ENCODE results near the gene ACTR1B.

ACTR1B gene

DNA sequence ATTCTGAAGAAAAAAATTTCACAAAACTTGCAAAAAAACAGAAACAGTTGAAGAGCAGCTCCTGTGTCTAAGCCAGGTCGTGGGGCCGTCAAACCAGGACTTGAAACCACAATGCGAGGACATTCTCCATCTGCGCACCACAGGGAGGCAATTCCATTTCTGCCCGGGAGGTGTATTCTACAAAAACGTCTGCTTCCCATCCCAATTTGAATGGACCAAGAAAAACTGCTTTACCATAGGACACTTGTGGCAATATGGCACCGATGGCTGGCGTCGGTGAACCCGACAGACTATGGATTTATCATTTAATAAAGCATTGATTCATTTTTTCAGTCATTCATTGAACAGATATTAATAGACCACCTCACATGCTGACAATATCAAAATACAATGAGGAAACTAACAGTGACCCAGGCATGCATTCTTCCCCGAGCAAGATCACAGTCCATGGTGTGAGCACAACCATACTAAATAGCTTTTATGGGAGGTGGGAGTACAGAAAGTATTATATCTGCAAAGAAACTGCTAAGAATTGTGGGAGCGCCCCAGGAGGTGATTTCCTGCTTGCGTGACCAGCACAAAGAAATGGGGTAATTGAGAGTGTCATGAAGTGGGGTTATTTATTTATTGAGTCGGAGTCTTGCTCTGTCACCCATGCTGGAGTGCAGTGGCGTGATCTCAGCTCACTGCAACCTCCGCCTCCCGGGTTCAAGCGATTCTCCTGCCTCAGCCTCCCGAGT lies 39.1 kb upstream of the ACTR1B start:
- TF ChIP-seq, protein P1, sequence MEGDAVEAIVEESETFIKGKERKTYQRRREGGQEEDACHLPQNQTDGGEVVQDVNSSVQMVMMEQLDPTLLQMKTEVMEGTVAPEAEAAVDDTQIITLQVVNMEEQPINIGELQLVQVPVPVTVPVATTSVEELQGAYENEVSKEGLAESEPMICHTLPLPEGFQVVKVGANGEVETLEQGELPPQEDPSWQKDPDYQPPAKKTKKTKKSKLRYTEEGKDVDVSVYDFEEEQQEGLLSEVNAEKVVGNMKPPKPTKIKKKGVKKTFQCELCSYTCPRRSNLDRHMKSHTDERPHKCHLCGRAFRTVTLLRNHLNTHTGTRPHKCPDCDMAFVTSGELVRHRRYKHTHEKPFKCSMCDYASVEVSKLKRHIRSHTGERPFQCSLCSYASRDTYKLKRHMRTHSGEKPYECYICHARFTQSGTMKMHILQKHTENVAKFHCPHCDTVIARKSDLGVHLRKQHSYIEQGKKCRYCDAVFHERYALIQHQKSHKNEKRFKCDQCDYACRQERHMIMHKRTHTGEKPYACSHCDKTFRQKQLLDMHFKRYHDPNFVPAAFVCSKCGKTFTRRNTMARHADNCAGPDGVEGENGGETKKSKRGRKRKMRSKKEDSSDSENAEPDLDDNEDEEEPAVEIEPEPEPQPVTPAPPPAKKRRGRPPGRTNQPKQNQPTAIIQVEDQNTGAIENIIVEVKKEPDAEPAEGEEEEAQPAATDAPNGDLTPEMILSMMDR (IDR thresholded peaks at IDR 0.05), result no peak
- Histone ChIP-seq H3K27ac (no peak overlapping the region), H3K4me1 (no peaks in the 10 kb centered on the region), H3K9me3 (no peaks in the 10 kb centered on the region), H3K36me3 (peaks cover 0 to 11% (median 0%) of the 10 kb centered on the region in 3 donors), H3K4me3 (no peak overlapping the region), H3K27me3 (peaks cover 0 to 15% of the 10 kb centered on the region in 2 donors)
- DNase-seq, result no peak
- intact Hi-C loops (cut with DNase I; ENCODE audit: low total_unique reads), result no loop called here

DNA sequence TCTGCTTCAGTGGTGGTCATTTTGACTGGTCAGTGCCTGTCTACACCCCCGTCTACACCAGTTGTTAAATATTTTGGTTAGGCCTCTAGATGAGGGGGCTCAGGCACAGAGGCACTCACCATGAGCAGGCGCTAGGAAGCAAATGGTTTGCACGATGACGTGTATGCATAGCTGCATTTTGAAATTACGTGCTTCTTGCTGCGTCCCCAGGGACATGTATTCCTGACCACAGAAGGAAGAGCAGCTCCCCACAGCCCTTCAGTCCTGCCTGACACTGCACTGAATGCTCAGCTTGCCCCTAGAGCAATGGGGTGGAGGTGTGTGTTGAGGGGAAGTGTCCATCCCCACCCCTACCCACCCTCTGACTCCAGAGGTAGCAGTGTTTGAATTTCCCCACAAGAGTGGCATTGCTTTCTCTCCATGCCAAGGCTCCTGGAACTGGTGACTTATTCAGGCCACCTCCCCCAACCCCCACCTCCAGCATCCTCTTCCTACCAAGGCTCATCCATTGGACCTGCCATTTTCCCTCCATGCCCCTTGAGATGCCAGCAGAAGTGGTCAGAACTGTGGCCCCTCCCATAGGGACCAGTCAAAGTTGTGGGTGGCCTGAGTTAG lies 38.1 kb upstream of the ACTR1B start:
- DNase-seq, result no peak
- H3K27ac ChIP-seq, result no peak overlapping the region
- intact Hi-C loops (cut with DNase I; ENCODE audit: low total_unique reads), result no loop called here
- H3K36me3 ChIP-seq, result peaks cover 0 to 11% (median 0%) of the 10 kb centered on the region in 3 donors
- TF ChIP-seq, protein P1 (IDR thresholded peaks at IDR 0.05), result no peak
- H3K9me3 ChIP-seq, result no peaks in the 10 kb centered on the region
- peaks cover 0 to 2% (median under 1%) of the 10 kb centered on the region in 4 donors for H3K4me1 ChIP-seq
- peaks cover 0 to 5% of the 10 kb centered on the region in 2 donors for H3K27me3 ChIP-seq
- no peak overlapping the region for H3K4me3 ChIP-seq

DNA sequence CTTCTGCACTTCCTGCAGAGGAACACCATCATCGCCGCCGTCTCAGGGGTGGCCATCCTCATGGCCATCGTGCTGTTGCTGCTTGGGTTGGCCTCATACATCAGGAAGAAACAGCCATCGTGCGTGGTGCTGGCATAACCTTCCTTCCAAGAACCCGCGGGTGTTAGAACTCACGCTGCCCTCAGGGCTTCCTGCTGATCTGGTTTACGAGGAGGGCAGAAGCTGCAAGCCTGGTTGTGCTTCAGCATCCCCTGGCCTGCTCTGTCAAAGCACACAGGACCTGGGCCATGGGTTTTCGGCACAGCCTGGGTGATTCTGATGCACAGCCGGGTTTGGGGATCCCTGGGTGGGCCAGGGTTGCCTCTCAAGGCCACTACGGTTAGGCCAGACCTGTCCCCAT lies 37.3 kb upstream of the ACTR1B start:
- TF ChIP-seq, protein P1 (IDR thresholded peaks at IDR 0.05), result no peak
- Histone ChIP-seq H3K4me1 (peaks cover 0 to 5% (median 2%) of the 10 kb centered on the region in 4 donors), H3K27ac (no peak overlapping the region), H3K4me3 (no peak overlapping the region), H3K9me3 (no peaks in the 10 kb centered on the region), H3K36me3 (peaks cover 0 to 11% (median 0%) of the 10 kb centered on the region in 3 donors), H3K27me3 (no peaks in the 10 kb centered on the region)
- intact Hi-C loops (cut with DNase I; ENCODE audit: low total_unique reads), result no loop called here
- DNase-seq, result no peak

DNA sequence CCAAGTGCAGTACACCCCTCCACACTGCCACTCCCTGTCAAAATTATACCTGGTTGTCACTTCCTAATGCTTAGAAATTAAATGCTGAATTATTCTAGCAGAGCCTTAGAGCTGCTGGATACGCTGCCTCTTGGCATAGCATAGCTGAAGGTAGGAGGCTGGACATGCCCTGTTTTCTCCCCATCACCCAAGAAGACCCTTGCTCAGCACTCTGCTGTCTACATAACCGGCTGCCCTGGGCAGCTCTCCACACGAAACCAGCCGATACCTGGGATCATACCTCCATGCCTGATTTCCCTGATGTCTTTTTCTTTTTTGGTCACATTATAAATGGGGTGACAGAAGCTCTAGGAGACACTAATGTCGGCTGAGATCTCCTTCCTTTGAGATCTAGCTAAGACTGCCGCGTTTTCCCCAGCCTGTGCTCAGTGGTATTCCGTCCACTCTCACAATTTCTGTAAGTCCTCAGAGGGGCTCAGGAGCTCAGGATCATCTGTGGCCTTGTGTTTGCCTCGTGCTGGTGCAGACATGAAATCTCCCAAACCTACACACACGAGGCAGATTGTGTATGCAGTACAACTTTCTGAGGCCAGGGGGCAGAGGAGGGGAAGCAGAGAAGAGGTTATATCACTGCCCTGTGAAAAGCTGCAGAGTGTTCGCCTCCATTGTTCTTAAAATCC lies 36.1 kb upstream of the ACTR1B start:
- TF ChIP-seq, protein P1 (IDR thresholded peaks at IDR 0.05), result peak; percentile 43 to 48
- intact Hi-C loops (cut with DNase I; ENCODE audit: low total_unique reads), result no loop called here
- DNase-seq, result no peak

DNA sequence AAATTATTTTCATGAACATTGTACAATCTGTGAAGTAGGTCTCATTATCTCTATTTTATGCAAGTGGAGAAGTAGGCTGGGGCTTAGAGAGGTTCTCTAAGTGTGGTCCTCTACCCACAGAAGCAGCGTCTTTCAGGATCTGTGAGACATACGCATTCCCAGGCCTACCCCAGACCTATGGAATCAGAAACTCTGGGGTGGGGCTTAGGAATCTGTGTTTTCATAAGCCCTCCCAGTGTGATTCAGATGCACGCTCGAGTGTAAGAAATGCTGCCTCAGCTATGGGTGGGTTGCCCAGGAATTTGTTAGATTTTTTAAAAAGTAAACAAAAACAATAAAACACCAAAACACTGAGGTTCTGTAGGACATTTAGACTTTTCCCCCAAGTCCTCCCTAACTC lies 34.7 kb upstream of the ACTR1B start:
- intact Hi-C loops (cut with DNase I; ENCODE audit: low total_unique reads), result no loop called here
- Histone ChIP-seq H3K36me3 (peaks cover 0 to 11% (median 0%) of the 10 kb centered on the region in 3 donors), H3K4me3 (no peak overlapping the region), H3K9me3 (no peaks in the 10 kb centered on the region), H3K27ac (no peak overlapping the region), H3K4me1 (peaks cover 0 to 5% (median 2%) of the 10 kb centered on the region in 4 donors), H3K27me3 (no peaks in the 10 kb centered on the region)
- no peak for DNase-seq
- TF ChIP-seq, protein P1 (IDR thresholded peaks at IDR 0.05), result no peak

More for the DNA sequence above, 36.1 kb upstream of the ACTR1B start:
- Histone ChIP-seq H3K27me3 (no peaks in the 10 kb centered on the region), H3K4me1 (peaks cover 0 to 5% (median 2%) of the 10 kb centered on the region in 4 donors), H3K36me3 (peaks cover 0 to 11% (median 0%) of the 10 kb centered on the region in 3 donors), H3K4me3 (no peak overlapping the region), H3K9me3 (no peaks in the 10 kb centered on the region), H3K27ac (no peak overlapping the region)
